K562 (cell line): ENCODE results near the gene ARSJ. TPM values are rescaled to one million over a fixed set of nuclear protein-coding genes. Genes with fewer than 3 reads are reported as not detected.

Experiments used
- ATAC-seq: fragments of 200-7000 bp; cut with Tn5 transposase; 3 replicates; pipeline ENCODE4 v1.9.1; 2020; ENCODE audit warnings: moderate library complexity
- BruUV-seq: library from RNA; stranded (reverse); fragments of 400-500 nt; replicated peaks from 2 replicates; lab custom pipeline; 2021; lab: Mats Ljungman, UMichigan
- CTCF ChIA-PET: fragments of 300-600 bp; formaldehyde crosslinking; extraction: SDS; loops from one replicate; lab custom pipeline; 2021; ENCODE audit warnings: low intra/inter-chr PET ratio; lab: Yijun Ruan, JAX
- POLR2A ChIA-PET: fragments of 300-600, 350-650 bp; sonication (Branson Sonifier 250); formaldehyde crosslinking; extraction: SDS; loops from one replicate; lab custom pipeline; 2021; ENCODE audit warnings: antibody characterized with exemption, inconsistent platforms; lab: Yijun Ruan, JAX
- DNase-seq, 4 experiments: peaks; one replicate each; pipeline versions ENCODE4 v3.0.0 to v3.0.0-alpha.2; 2011 to 2018; ENCODE audit warnings: low spot score in 3 of 4, mixed read lengths in 3 of 4; ENCODE audit errors: extremely low read depth in 1 of 4
- FAIRE-seq: peaks from 2 replicates; lab custom pipeline; 2011; peaks lifted over from hg19 to GRCh38; lab: Jason Lieb, UNC
- H2AFZ ChIP-seq: 2 replicates; pipeline ENCODE4 v1.6.0; 2011; ENCODE audit warnings: low read depth, low read length, control low read depth, inconsistent platforms
- H3K27ac ChIP-seq: fragments of 200-600 bp; 3 replicates; pipeline ENCODE4 v1.8.0; 2011; ENCODE audit warnings: low read depth, mild to moderate bottlenecking, control low read depth, inconsistent platforms, low read length, moderate library complexity, mixed read lengths; ENCODE audit errors: extremely low read depth
- H3K27me3 ChIP-seq, 2 experiments: fragments of 300-600 bp in 1 of 2; 2 replicates in 1 of 2; 3 replicates in 1 of 2; pipeline versions ENCODE4 v1.6.0 to v1.8.0; 2011; ENCODE audit warnings: inconsistent platforms in 2 of 2, low read length in 2 of 2, mild to moderate bottlenecking in 1 of 2, mixed read lengths in 1 of 2, moderate library complexity in 1 of 2; ENCODE audit not compliant: control insufficient read depth in 2 of 2, insufficient read depth in 2 of 2
- H3K36me3 ChIP-seq: fragments of 300-600 bp; 3 replicates; pipeline ENCODE4 v1.8.0; 2011; ENCODE audit warnings: mild to moderate bottlenecking, low read length, inconsistent platforms; ENCODE audit not compliant: control insufficient read depth, insufficient read depth
- H3K4me1 ChIP-seq, 2 experiments: fragments of 200-600 bp in 1 of 2; replicated peaks in 1 of 2; 2 replicates in 1 of 2; 3 replicates in 1 of 2; pipeline versions ENCODE4 v1.5.1 to v1.8.0; 2011; ENCODE audit warnings: inconsistent platforms in 2 of 2, low read length in 2 of 2, mild to moderate bottlenecking in 1 of 2, mixed read lengths in 1 of 2, moderate library complexity in 1 of 2; ENCODE audit not compliant: control insufficient read depth in 2 of 2, insufficient read depth in 2 of 2
- H3K4me2 ChIP-seq: 2 replicates; pipeline ENCODE4 v1.6.1; 2011; ENCODE audit warnings: low read length, control low read depth, inconsistent platforms, mixed read lengths; ENCODE audit not compliant: insufficient read depth
- H3K4me3 ChIP-seq: fragments of 200-600 bp; sonication (generic), shearing (Covaris generic); 2 replicates; pipeline ENCODE4 v1.5.1; 2016; ENCODE audit warnings: control low read depth, inconsistent platforms
- H3K79me2 ChIP-seq: fragments of 200-600 bp; 3 replicates; pipeline ENCODE4 v1.8.0; 2011; ENCODE audit warnings: low read length, inconsistent platforms; ENCODE audit not compliant: control insufficient read depth, insufficient read depth
- H3K9ac ChIP-seq, 2 experiments: 2 replicates each; pipeline versions ENCODE4 v1.6.0 to v1.6.1; 2011; ENCODE audit warnings: low read depth in 2 of 2, low read length in 2 of 2, control low read depth in 1 of 2, inconsistent platforms in 1 of 2, mild to moderate bottlenecking in 1 of 2, mixed read lengths in 1 of 2; ENCODE audit not compliant: insufficient read depth in 1 of 2
- H3K9me1 ChIP-seq: one replicate; pipeline ENCODE4 v1.6.0; 2011; ENCODE audit warnings: inconsistent platforms, mild to moderate bottlenecking, low read length, moderate library complexity; ENCODE audit not compliant: control insufficient read depth, insufficient read depth
- H3K9me3 ChIP-seq: replicated peaks from 2 replicates; pipeline ENCODE4 v1.5.1; 2011; ENCODE audit warnings: low read depth, low read length, inconsistent platforms; ENCODE audit not compliant: control insufficient read depth, insufficient read depth
- H4K20me1 ChIP-seq: replicated peaks from 2 replicates; pipeline ENCODE4 v1.6.1; 2011; ENCODE audit warnings: low read length, inconsistent platforms, mixed read lengths; ENCODE audit not compliant: control insufficient read depth, insufficient read depth
- FOS ChIP-seq: IDR thresholded peaks from 3 replicates; pipeline ENCODE4 v1.6.1; 2011; ENCODE audit not compliant: insufficient read length; ENCODE audit errors: extremely low read depth
- MEF2A ChIP-seq: IDR thresholded peaks from 2 replicates; pipeline ENCODE4 v1.6.1; 2011; ENCODE audit warnings: low read depth, mild to moderate bottlenecking, low read length, moderate library complexity; ENCODE audit not compliant: control insufficient read depth
- POLR2AphosphoS2 ChIP-seq: IDR thresholded peaks from 2 replicates; pipeline ENCODE4 v1.6.1; 2012; ENCODE audit warnings: low read length, improper control_type of control experiment
- SRF ChIP-seq, 2 experiments: fragments of 250-450, 450-650 bp in 1 of 2; sonication (Bioruptor Pico) in 1 of 2; sonication (generic) in 1 of 2; formaldehyde crosslinking; IDR thresholded peaks; 2 replicates each; pipeline versions ENCODE4 v1.5.0 to v1.5.1; 2020 to 2022; ENCODE audit warnings: mild to moderate bottlenecking in 1 of 2, missing genetic modification reagents in 1 of 2
- TGIF2 ChIP-seq: sonication (generic); formaldehyde crosslinking; IDR thresholded peaks from 2 replicates; pipeline ENCODE4 v1.8.1; 2022; ENCODE audit warnings: mild to moderate bottlenecking, missing genetic modification reagents, moderate library complexity
- ZNF76 ChIP-seq: fragments of 250-450 bp; sonication (Bioruptor Pico); IDR thresholded peaks from 2 replicates; pipeline ENCODE4 v1.4.0; 2020; ENCODE audit warnings: mild to moderate bottlenecking, moderate library complexity, borderline replicate concordance
- ZSCAN32 ChIP-seq: fragments of 450-650 bp; formaldehyde crosslinking; IDR thresholded peaks from 2 replicates; pipeline ENCODE4 v1.4.0; 2020; ENCODE audit warnings: mild to moderate bottlenecking, moderate library complexity
- WGBS: fragments of 100-300 bp; shearing (Covaris generic); methylation state at CpG from one replicate; pipeline ENCODE4 v1.1.6; 2016; ENCODE audit warnings: low coverage, mixed read lengths; ENCODE audit not compliant: insufficient coverage; ENCODE audit errors: missing lambda C conversion rate; 5-methylcytosine and 5-hydroxymethylcytosine counted together
- in situ Hi-C: fragments of 300-500 bp; cut with MboI; formaldehyde crosslinking; loops from 4 replicates; pipeline ENCODE4 v1.15.0; 2018; ENCODE audit warnings: inconsistent platforms, mixed read lengths
- intact Hi-C: fragments of 100-400 bp; cut with micrococcal nuclease; formaldehyde crosslinking; loops from 2 replicates; pipeline ENCODE4 v1.14.2; 2022
- polyA plus RNA-seq, 8 experiments: library from polyadenylated mRNA; depleted of rRNA in 4 of 8; stranded (reverse) in 5 of 8; unstranded in 3 of 8; fragments of >200 nt; fragmentation: Nextera tagmentation in 2 of 8; fragmentation: Illumina TruSeq in 1 of 8; extraction: Ambion mirVana in 2 of 8; extraction: Trizol in 1 of 8; gene quantifications; 2 replicates each; pipeline versions ENCODE4 v1.2.1 to v1.2.3, GENCODE V29; 2011 to 2014; ENCODE audit warnings: inconsistent platforms in 1 of 8, missing spikeins in 1 of 8
- total RNA-seq, 7 experiments: library from RNA; depleted of rRNA in 6 of 7; stranded (reverse); fragments of >200 nt in 6 of 7; fragmentation: Illumina TruSeq in 2 of 7; extraction: Trizol in 2 of 7; gene quantifications; 2 replicates each; pipeline versions ENCODE4 v1.2.1 to v1.2.3, GENCODE V29; 2011 to 2021; ENCODE audit warnings: low replicate concordance in 1 of 7

ARSJ gene
- total and polyA plus RNA-seq, 9 of the 15 experiments (the other 6 are each of a cell fraction or from before 2014, with no cell fraction given) = not detected

GRCh38 chr4:113987382-113987941 lies 8.0 kb upstream of the ARSJ start:
- FAIRE-seq (no peak), ATAC-seq (no peak), DNase-seq (no peak)
- BruUV-seq = no TSS peak
- Histone ChIP-seq H3K27ac (no peak overlapping the region), H3K36me3 (no peaks in the 10 kb centered on the region), H3K4me2 (no peak overlapping the region), H3K79me2 (no peaks in the 10 kb centered on the region), H3K27me3 (no peaks in the 10 kb centered on the region), H3K4me3 (no peak overlapping the region), H3K9ac (no peak overlapping the region)
- CTCF ChIA-PET = no interaction called here
- WGBS = 0% methylated on average over 3 of the region's 3 CpGs
- intact Hi-C loops = no loop called here
- in situ Hi-C loops = no loop called here
- TF ChIP-seq TGIF2 (CRISPR knock-in tag) = no peak
- TF ChIP-seq FOS = no peak
- TF ChIP-seq POLR2AphosphoS2 = no peak
- no peak for TF ChIP-seq ZNF76 (CRISPR knock-in tag)
- TF ChIP-seq MEF2A = no peak
- no peak for TF ChIP-seq ZSCAN32 (CRISPR knock-in tag)
- TF ChIP-seq SRF (CRISPR knock-in tag; IDR thresholded peaks at IDR 0.05) = no peak
- TF ChIP-seq, all 486 proteins: peak for 0
- Histone ChIP-seq H2AFZ (no peak overlapping the region), H3K9me1 (no peaks in the 10 kb centered on the region), H3K9me3 (no peaks in the 10 kb centered on the region), H4K20me1 (no peaks in the 10 kb centered on the region), H3K4me1 (no peaks in the 10 kb centered on the region)
- POLR2A ChIA-PET = no interaction called here
